ENCODE results near the gene NRTN. TPM values are rescaled to one million over a fixed set of nuclear protein-coding genes. Genes with fewer than 3 reads are reported as not detected.

The NRTN gene
- total RNA-seq, 1 donor from 2014 or later: 0.23 TPM

Other genes with a start within 250 kb of the NRTN start
- gene TINCR, start 237.1 kb upstream of the NRTN start, total RNA-seq: 0.39 and 0.75 TPM in 2 replicates
- 104 and 106 TPM in 2 replicates for gene SAFB2, start 182.3 kb upstream of the NRTN start, total RNA-seq
- 143 and 146 TPM in 2 replicates for gene SAFB, start 182.0 kb upstream of the NRTN start, total RNA-seq
- 57.4 and 60.6 TPM in 2 replicates for gene MICOS13, start 124.6 kb upstream of the NRTN start, total RNA-seq
- 1.9 TPM in 2 replicates for gene HSD11B1L, start 124.0 kb upstream of the NRTN start, total RNA-seq
- gene RPL36, start 114.8 kb upstream of the NRTN start, total RNA-seq: 1,000 and 1,001 TPM in 2 replicates
- 180 and 186 TPM in 2 replicates for gene LONP1, start 84.9 kb upstream of the NRTN start, total RNA-seq
- not detected in 2 replicates for gene CATSPERD, start 84.4 kb upstream of the NRTN start, total RNA-seq
- 7.4 and 9.2 TPM in 2 replicates for gene PRR22, start 20.3 kb upstream of the NRTN start, total RNA-seq
- gene DUS3L, start 13.9 kb upstream of the NRTN start, total RNA-seq: 85.9 and 87.1 TPM in 2 replicates
- not detected in 2 replicates for gene FUT6, start 34.6 kb downstream of the NRTN start, total RNA-seq
- not detected in 2 replicates for gene FUT3, start 46.4 kb downstream of the NRTN start, total RNA-seq
- gene FUT5, start 65.5 kb downstream of the NRTN start, total RNA-seq: not detected in 2 replicates
- 230 and 243 TPM in 2 replicates for gene NDUFA11, start 98.7 kb downstream of the NRTN start, total RNA-seq
- 3.5 and 4.2 TPM in 2 replicates for gene VMAC, start 99.8 kb downstream of the NRTN start, total RNA-seq
- 3.4 and 3.6 TPM in 2 replicates for gene CAPS, start 109.2 kb downstream of the NRTN start, total RNA-seq
- 122 and 126 TPM in 2 replicates for gene RANBP3, start 173.1 kb downstream of the NRTN start, total RNA-seq

Measured in activated T-helper 1 cell treated with anti-CD3 and anti-CD28 coated beads, Interleukin-12 subunit alpha, Interleukin-12 subunit beta, Interleukin-2, Interleukin-4 antibody, amounts not matched to agents 30 ng/mL and 10 ng/mL and 1 ng/mL, durations not matched to agents 14 hours and 24 hours and 36 hours (primary cell).